Liver (tissue), 3 donors: Measurements from ENCODE around the gene ZNF503.

Experiments
- ATF3 ChIP-seq: IDR thresholded peaks from 2 replicates; pipeline ENCODE4 v1.6.1; 2016; ENCODE audit warnings: antibody characterized with exemption
- CTCF ChIP-seq: fragments of 150-350 bp; IDR thresholded peaks from 2 replicates; pipeline ENCODE4 v1.5.1; 2017; ENCODE audit warnings: improper control_type of control experiment, low read depth, low read length; ENCODE audit not compliant: missing input control
- EGR1 ChIP-seq, 2 donors: IDR thresholded peaks; 2 replicates each; pipeline ENCODE4 v1.6.1; 2016 to 2018; ENCODE audit warnings: antibody characterized with exemption in 2 of 2, low read depth in 2 of 2
- FOXA2 ChIP-seq: IDR thresholded peaks from 2 replicates; pipeline ENCODE4 v1.6.1; 2016; ENCODE audit warnings: antibody characterized with exemption
- GABPA ChIP-seq, 2 donors: IDR thresholded peaks in 1 of 2; conservative IDR thresholded peaks in 1 of 2; 2 replicates each; pipeline ENCODE4 v1.6.1; 2016; ENCODE audit warnings: antibody characterized with exemption in 2 of 2, mild to moderate bottlenecking in 1 of 2, moderate library complexity in 1 of 2
- HNF4G ChIP-seq: IDR thresholded peaks from 2 replicates; pipeline ENCODE4 v1.6.1; 2016; ENCODE audit warnings: antibody characterized with exemption
- JUND ChIP-seq, 2 donors: IDR thresholded peaks; 2 replicates each; pipeline ENCODE4 v1.6.1; 2016; ENCODE audit warnings: antibody characterized with exemption in 2 of 2
- MAX ChIP-seq: IDR thresholded peaks from 2 replicates; pipeline ENCODE4 v1.6.1; 2016; ENCODE audit warnings: antibody characterized with exemption
- RAD21 ChIP-seq, 2 donors: IDR thresholded peaks; 2 replicates each; pipeline ENCODE4 v1.6.1; 2016; ENCODE audit warnings: antibody characterized with exemption in 2 of 2, mild to moderate bottlenecking in 2 of 2
- REST ChIP-seq: IDR thresholded peaks from 2 replicates; pipeline ENCODE4 v1.6.1; 2016; ENCODE audit warnings: antibody characterized with exemption, mild to moderate bottlenecking
- RXRA ChIP-seq, 2 donors: IDR thresholded peaks; 2 replicates each; pipeline ENCODE4 v1.6.1; 2017 to 2018; ENCODE audit warnings: antibody characterized with exemption in 2 of 2, mild to moderate bottlenecking in 1 of 2
- YY1 ChIP-seq: IDR thresholded peaks from 2 replicates; pipeline ENCODE4 v1.6.1; 2016; ENCODE audit warnings: antibody characterized with exemption, mild to moderate bottlenecking
- donor health status: healthy.
- donor health status: healthy.

- TF ChIP-seq CTCF: no peak
- no peak for TF ChIP-seq JUND (IDR thresholded peaks at IDR 0.05)
- no peak for TF ChIP-seq MAX
- no peak for TF ChIP-seq REST
- TF ChIP-seq GABPA (IDR thresholded peaks at IDR 0.05 in 1 of 2, conservative IDR thresholded peaks at IDR 0.05 in 1 of 2): no peak
- TF ChIP-seq RXRA (IDR thresholded peaks at IDR 0.05): no peak
- TF ChIP-seq FOXA2: no peak
- TF ChIP-seq ATF3: no peak
- no peak for TF ChIP-seq EGR1 (IDR thresholded peaks at IDR 0.05; ENCODE audit: low read depth in 2 of 2)
- TF ChIP-seq RAD21 (IDR thresholded peaks at IDR 0.05): no peak
- no peak for TF ChIP-seq YY1
- TF ChIP-seq HNF4G: no peak
Measured at GRCh38 chr10:75388082-75388481, 13.5 kb downstream of the ZNF503 start.
